ENCODE results near the gene TTC1. TPM values are rescaled to one million over a fixed set of nuclear protein-coding genes. Genes with fewer than 3 reads are reported as not detected.

Gene TTC1
- total and polyA plus RNA-seq, 9 of the 15 experiments (the other 6 are each of a cell fraction or from before 2014, with no cell fraction given): 51.9 to 173 (median 87.7) TPM

- Histone ChIP-seq H3K79me2 (ENCODE audit: control insufficient read depth, insufficient read depth, low read length) (no peaks in the 10 kb centered on the region), H4K20me1 (replicated peaks; ENCODE audit: control insufficient read depth, insufficient read depth, low read length) (no peaks in the 10 kb centered on the region), H3K27ac (ENCODE audit: extremely low read depth, low read depth, low read length) (no peak overlapping the region), H3K9ac (ENCODE audit: insufficient read depth in 1 of 2, low read depth in 2 of 2, low read length in 2 of 2) (no peak overlapping the region), H3K4me3 (no peak overlapping the region), H3K4me1 (replicated peaks in 1 of 2; ENCODE audit: control insufficient read depth in 2 of 2, insufficient read depth in 2 of 2, low read length in 2 of 2) (no peaks in the 10 kb centered on the region), H3K9me3 (replicated peaks; ENCODE audit: control insufficient read depth, insufficient read depth, low read depth, low read length) (no peaks in the 10 kb centered on the region), H2AFZ (ENCODE audit: low read depth, low read length) (no peak overlapping the region), H3K9me1 (ENCODE audit: control insufficient read depth, insufficient read depth, low read length) (no peaks in the 10 kb centered on the region), H3K4me2 (ENCODE audit: insufficient read depth, low read length) (no peak overlapping the region), H3K36me3 (ENCODE audit: control insufficient read depth, insufficient read depth, low read length) (peaks cover 56% of the 10 kb centered on the region), H3K27me3 (ENCODE audit: control insufficient read depth in 2 of 2, insufficient read depth in 2 of 2, low read length in 2 of 2) (no peaks in the 10 kb centered on the region)
- no peak for ATAC-seq
- peak; percentile 19 for FAIRE-seq
- in situ Hi-C loops (cut with MboI) (no loop called here), intact Hi-C loops (cut with micrococcal nuclease) (no loop called here)
- POLR2A ChIA-PET: no interaction called here
- TF ChIP-seq TCF7L2 (IDR thresholded peaks at IDR 0.05; ENCODE audit: low read depth, low read length): no peak
- TF ChIP-seq DPF2 (IDR thresholded peaks at IDR 0.05): no peak
- TF ChIP-seq BRF2 (IDR thresholded peaks at IDR 0.05; ENCODE audit: borderline replicate concordance, insufficient read depth, insufficient read length): no peak
- TF ChIP-seq PTBP1 (IDR thresholded peaks at IDR 0.05; ENCODE audit: low read depth, low read length): no peak
- TF ChIP-seq SMAD2 (IDR thresholded peaks at IDR 0.05; ENCODE audit: low read depth, low read length): no peak
- TF ChIP-seq FOXJ3 (CRISPR knock-in tag; IDR thresholded peaks at IDR 0.05): no peak
- no peak for TF ChIP-seq MBD1 (CRISPR knock-in tag; IDR thresholded peaks at IDR 0.05)
- no peak for TF ChIP-seq THRA (IDR thresholded peaks at IDR 0.05)
- no peak for TF ChIP-seq CHD1 (IDR thresholded peaks at IDR 0.05; ENCODE audit: low read length)
- TF ChIP-seq, protein P1, sequence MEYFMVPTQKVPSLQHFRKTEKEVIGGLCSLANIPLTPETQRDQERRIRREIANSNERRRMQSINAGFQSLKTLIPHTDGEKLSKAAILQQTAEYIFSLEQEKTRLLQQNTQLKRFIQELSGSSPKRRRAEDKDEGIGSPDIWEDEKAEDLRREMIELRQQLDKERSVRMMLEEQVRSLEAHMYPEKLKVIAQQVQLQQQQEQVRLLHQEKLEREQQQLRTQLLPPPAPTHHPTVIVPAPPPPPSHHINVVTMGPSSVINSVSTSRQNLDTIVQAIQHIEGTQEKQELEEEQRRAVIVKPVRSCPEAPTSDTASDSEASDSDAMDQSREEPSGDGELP (CRISPR knock-in tag; IDR thresholded peaks at IDR 0.05; ENCODE audit: borderline replicate concordance): no peak
- no peak for TF ChIP-seq ZFPM2 (CRISPR knock-in tag; IDR thresholded peaks at IDR 0.05)
- BruUV-seq (replicated peaks): no TSS peak
- CTCF ChIA-PET (ENCODE audit: low intra/inter-chr PET ratio): no interaction called here
- DNase-seq (ENCODE audit: extremely low read depth in 1 of 4, low spot score in 3 of 4): no peak
Observed at GRCh38 chr5:160036884-160037283, 27.9 kb downstream of the TTC1 start.

Data from K562 (cell line).